HepG2 (cell line): Measurements from ENCODE around the gene TXLNA. TPM values are rescaled to one million over a fixed set of nuclear protein-coding genes. Genes with fewer than 3 reads are reported as not detected.
A peak's percentile ranks its signal among the peaks of the same experiment; 100 is the strongest.

Experiments used
- ATAC-seq: fragments of 200-7000 bp; cut with Tn5 transposase; 3 replicates; pipeline ENCODE4 v1.9.1; 2020; ENCODE audit warnings: mild to moderate bottlenecking, moderate library complexity
- BruUV-seq: library from RNA; stranded (reverse); fragments of 400-500 nt; replicated peaks from 2 replicates; lab custom pipeline; 2021; lab: Mats Ljungman, UMichigan
- CTCF ChIA-PET: fragments of 300-600 bp; formaldehyde crosslinking; extraction: SDS; loops from one replicate; lab custom pipeline; 2021; ENCODE audit warnings: low total read pairs, inconsistent platforms, low intra/inter-chr PET ratio; lab: Yijun Ruan, JAX
- POLR2A ChIA-PET: fragments of 350-600 bp; sonication (Branson Sonifier 250); formaldehyde crosslinking; loops from one replicate; lab custom pipeline; 2020; ENCODE audit warnings: antibody characterized with exemption, inconsistent platforms; lab: Yijun Ruan, JAX
- DNase-seq: peaks from one replicate; pipeline ENCODE4 v3.0.0-alpha.2; 2015; ENCODE audit warnings: low spot score
- FAIRE-seq: peaks from 3 replicates; lab custom pipeline; 2011; peaks lifted over from hg19 to GRCh38; lab: Jason Lieb, UNC
- H2AFZ ChIP-seq: one replicate; pipeline ENCODE4 v1.6.1; 2011; ENCODE audit warnings: low read length, inconsistent platforms
- H3K27ac ChIP-seq: fragments of 300-600 bp; 3 replicates; pipeline ENCODE4 v1.8.0; 2011; ENCODE audit warnings: mixed run types, mild to moderate bottlenecking, mixed read lengths, low read length, inconsistent platforms; ENCODE audit not compliant: insufficient read depth; ENCODE audit errors: extremely low read length
- H3K27me3 ChIP-seq, 2 experiments: fragments of 200-600 bp in 1 of 2; 2 replicates in 1 of 2; 3 replicates in 1 of 2; pipeline versions ENCODE4 v1.6.0 to v1.8.0; 2011; ENCODE audit warnings: low read length in 2 of 2, mild to moderate bottlenecking in 2 of 2, moderate library complexity in 2 of 2, inconsistent platforms in 1 of 2; ENCODE audit not compliant: insufficient read depth in 2 of 2, control insufficient read depth in 1 of 2
- H3K36me3 ChIP-seq, 2 experiments: fragments of 200-600 bp in 1 of 2; replicated peaks in 1 of 2; 2 replicates in 1 of 2; 3 replicates in 1 of 2; pipeline versions ENCODE4 v1.5.1 to v1.8.0; 2011; ENCODE audit warnings: low read length in 2 of 2, inconsistent platforms in 1 of 2; ENCODE audit not compliant: insufficient read depth in 2 of 2, control insufficient read depth in 1 of 2
- H3K4me1 ChIP-seq: 2 replicates; pipeline ENCODE4 v1.5.1; 2012; ENCODE audit warnings: low read length, inconsistent platforms; ENCODE audit not compliant: insufficient read depth
- H3K4me2 ChIP-seq: 2 replicates; pipeline ENCODE4 v1.6.0; 2011; ENCODE audit warnings: low read depth, low read length, inconsistent platforms
- H3K4me3 ChIP-seq, 3 experiments: fragments of 200-600 bp in 1 of 3; sonication (generic), shearing (Covaris generic) in 1 of 3; replicated peaks in 1 of 3; 2 replicates each; pipeline ENCODE4 v1.5.1; 2011 to 2016; ENCODE audit warnings: low read length in 3 of 3, inconsistent platforms in 2 of 3, low read depth in 2 of 3, mild to moderate bottlenecking in 2 of 3, control low read depth in 1 of 3, mixed read lengths in 1 of 3; ENCODE audit not compliant: insufficient read depth in 1 of 3
- H3K79me2 ChIP-seq: one replicate; pipeline ENCODE4 v1.6.1; 2011; ENCODE audit warnings: low read length, inconsistent platforms; ENCODE audit not compliant: insufficient read depth
- H3K9ac ChIP-seq: 2 replicates; pipeline ENCODE4 v1.6.0; 2011; ENCODE audit warnings: mild to moderate bottlenecking, low read depth, low read length, inconsistent platforms; ENCODE audit not compliant: insufficient read depth
- H3K9me3 ChIP-seq: 2 replicates; pipeline ENCODE4 v1.5.1; 2012; ENCODE audit warnings: mild to moderate bottlenecking, low read length
- H4K20me1 ChIP-seq: 2 replicates; pipeline ENCODE4 v1.6.0; 2011; ENCODE audit warnings: inconsistent platforms, mild to moderate bottlenecking, low read length, moderate library complexity; ENCODE audit not compliant: insufficient read depth
- BRCA1 ChIP-seq: sonication (generic); formaldehyde crosslinking; IDR thresholded peaks from 2 replicates; pipeline ENCODE4 v1.4.0; 2020; ENCODE audit warnings: missing genetic modification reagents
- FOXP4 ChIP-seq: sonication (generic); formaldehyde crosslinking; IDR thresholded peaks from 2 replicates; pipeline ENCODE4 v1.4.0; 2020; ENCODE audit warnings: missing genetic modification reagents
- SRSF4 ChIP-seq: fragments of 200-400 bp; formaldehyde crosslinking; IDR thresholded peaks from one replicate; pipeline ENCODE4 v1.6.1; 2018; ENCODE audit warnings: mild to moderate bottlenecking, low read depth, low read length, moderate library complexity; ENCODE audit not compliant: poor library complexity, severe bottlenecking
- TCF7 ChIP-seq: sonication (generic); IDR thresholded peaks from 2 replicates; pipeline ENCODE4 v1.6.1; 2016; ENCODE audit warnings: antibody characterized with exemption, low read depth
- THAP9 ChIP-seq: sonication (generic); formaldehyde crosslinking; IDR thresholded peaks from 2 replicates; pipeline ENCODE4; 2020; ENCODE audit warnings: missing genetic modification reagents, mild to moderate bottlenecking, borderline replicate concordance
- TRIM24 ChIP-seq: sonication (generic); formaldehyde crosslinking; IDR thresholded peaks from 2 replicates; pipeline ENCODE4 v1.8.0; 2022; ENCODE audit warnings: mild to moderate bottlenecking, missing genetic modification reagents
- YEATS2 ChIP-seq: sonication (generic); formaldehyde crosslinking; IDR thresholded peaks from 2 replicates; pipeline ENCODE4 v1.4.0; 2020; ENCODE audit warnings: missing genetic modification reagents, borderline replicate concordance
- ZNF263 ChIP-seq: sonication (generic); formaldehyde crosslinking; IDR thresholded peaks from 2 replicates; pipeline ENCODE4 v1.4.0; 2020; ENCODE audit warnings: missing genetic modification reagents
- WGBS: methylation state at CpG from one replicate; pipeline ENCODE4 v1.1.6; 2017; ENCODE audit warnings: low lambda C conversion rate; 5-methylcytosine and 5-hydroxymethylcytosine counted together
- in situ Hi-C: cut with HindIII; loops from 2 replicates; pipeline ENCODE4 v1.10.0; 2017; ENCODE audit warnings: low pct_unique_long_range_greater_than_20kb; ENCODE audit not compliant: extremely low pct_ligation_motif_present
- intact Hi-C: fragments of 100-400 bp; cut with micrococcal nuclease; formaldehyde crosslinking; loops from one replicate; pipeline ENCODE4 v1.10.0; 2022; ENCODE audit not compliant: unreplicated experiment
- polyA plus RNA-seq, 8 experiments: library from polyadenylated mRNA; depleted of rRNA in 3 of 8; stranded (reverse) in 7 of 8; unstranded in 1 of 8; fragments of >200 nt; fragmentation: Illumina TruSeq in 4 of 8; extraction: Trizol in 4 of 8; gene quantifications; 2 replicates each; pipeline versions ENCODE4 v1.2.1 to v1.2.3, GENCODE V29; 2011 to 2016; ENCODE audit warnings: low read depth in 4 of 8, missing spikeins in 1 of 8, mixed read lengths in 1 of 8; ENCODE audit not compliant: insufficient read depth in 1 of 8
- total RNA-seq, 5 experiments: library from RNA; depleted of rRNA; stranded (reverse); fragments of >200 nt; fragmentation: Illumina TruSeq; extraction: Trizol; gene quantifications; 2 replicates each; pipeline ENCODE4 v1.2.3, GENCODE V29; 2016; ENCODE audit warnings: low read depth in 1 of 5

The TXLNA gene
- total and polyA plus RNA-seq, 2 of the 13 experiments (the other 11 are each of a cell fraction or from before 2014, with no cell fraction given), result 29.6 to 67.8 TPM

- H4K20me1 ChIP-seq, result no peaks in the 10 kb centered on the region; the same call in 1 of the 2 replicates
- H3K9ac ChIP-seq, result peak overlapping the region; percentile 91
- H3K27me3 ChIP-seq, result no peaks in the 10 kb centered on the region; a peak in 2 of 5 replicates
- peak overlapping the region; percentile 91 for H3K4me2 ChIP-seq
- WGBS, result 96% methylated on average over 3 of the region's 4 CpGs
- no peaks in the 10 kb centered on the region for H3K9me3 ChIP-seq
- ATAC-seq (no peak), FAIRE-seq (no peak)
- H3K27ac ChIP-seq, result peak overlapping the region; percentile 69
- H3K79me2 ChIP-seq, result peaks cover 29% of the 10 kb centered on the region
- H2AFZ ChIP-seq, result no peak overlapping the region
- intact Hi-C loops (no loop called here), in situ Hi-C loops (no loop called here)
- H3K4me1 ChIP-seq, result peaks cover 35% of the 10 kb centered on the region
- peak overlapping the region; percentile 82 to 89 (median 85) for H3K4me3 ChIP-seq
- BruUV-seq, result no TSS peak
- ChIA-PET POLR2A (interaction anchor here (0.7 to 1.8 kb wide), 4 partner anchors 22 to 71 kb away, joined by 3 to 4 read pairs (median 4); partner anchors contain the start of genes HDAC1, LCK and TXLNA), CTCF (no interaction called here)
- H3K36me3 ChIP-seq, result peaks cover 14 to 29% of the 10 kb centered on the region in 2 experiments; a peak in 4 of 5 replicates
- peak; percentile 72 for TF ChIP-seq ZNF263 (CRISPR knock-in tag)
- TF ChIP-seq BRCA1, result no peak
- TF ChIP-seq, all 625 proteins: peak for 1
- no peak for DNase-seq
These were observed 41.5 kb downstream of the TXLNA start for GRCh38 chr1:32220746-32221580.

- Histone ChIP-seq H3K9me3 (no peaks in the 10 kb centered on the region), H3K9ac (peak overlapping the region; percentile 91), H4K20me1 (no peaks in the 10 kb centered on the region; the same call in 1 of the 2 replicates), H3K27me3 (no peaks in the 10 kb centered on the region; a peak in 2 of 5 replicates), H3K79me2 (peaks cover 29% of the 10 kb centered on the region), H3K4me2 (peak overlapping the region; percentile 91), H3K27ac (peak overlapping the region; percentile 69), H3K36me3 (peaks cover 13 to 27% of the 10 kb centered on the region in 2 experiments; a peak in 4 of 5 replicates), H3K4me3 (peak overlapping the region; percentile 82 to 89 (median 85)), H2AFZ (no peak overlapping the region), H3K4me1 (peaks cover 29% of the 10 kb centered on the region)
- intact Hi-C loops (no loop called here), in situ Hi-C loops (no loop called here)
- ATAC-seq, result no peak
- DNase-seq, result no peak
- CTCF ChIA-PET, result no interaction called here
- TSS peak; percentile 47 for BruUV-seq
- 0% methylated on average over 6 of the region's 13 CpGs for WGBS
- POLR2A ChIA-PET, result interaction anchor here (0.9 to 1.8 kb wide), 3 partner anchors 30 to 70 kb away, joined by 3 to 4 read pairs (median 4); partner anchors contain the start of genes HDAC1, LCK and TXLNA
- FAIRE-seq, result no peak
- TF ChIP-seq TRIM24 (CRISPR knock-in tag) (no peak), THAP9 (CRISPR knock-in tag) (no peak), YEATS2 (CRISPR knock-in tag) (no peak), TCF7 (no peak), SRSF4 (no peak), FOXP4 (no peak)
These were observed 42.1 kb downstream of the TXLNA start for GRCh38 chr1:32221581-32221979.
